ENCODE data around the gene CYP2W1.

The CYP2W1 gene

DNA sequence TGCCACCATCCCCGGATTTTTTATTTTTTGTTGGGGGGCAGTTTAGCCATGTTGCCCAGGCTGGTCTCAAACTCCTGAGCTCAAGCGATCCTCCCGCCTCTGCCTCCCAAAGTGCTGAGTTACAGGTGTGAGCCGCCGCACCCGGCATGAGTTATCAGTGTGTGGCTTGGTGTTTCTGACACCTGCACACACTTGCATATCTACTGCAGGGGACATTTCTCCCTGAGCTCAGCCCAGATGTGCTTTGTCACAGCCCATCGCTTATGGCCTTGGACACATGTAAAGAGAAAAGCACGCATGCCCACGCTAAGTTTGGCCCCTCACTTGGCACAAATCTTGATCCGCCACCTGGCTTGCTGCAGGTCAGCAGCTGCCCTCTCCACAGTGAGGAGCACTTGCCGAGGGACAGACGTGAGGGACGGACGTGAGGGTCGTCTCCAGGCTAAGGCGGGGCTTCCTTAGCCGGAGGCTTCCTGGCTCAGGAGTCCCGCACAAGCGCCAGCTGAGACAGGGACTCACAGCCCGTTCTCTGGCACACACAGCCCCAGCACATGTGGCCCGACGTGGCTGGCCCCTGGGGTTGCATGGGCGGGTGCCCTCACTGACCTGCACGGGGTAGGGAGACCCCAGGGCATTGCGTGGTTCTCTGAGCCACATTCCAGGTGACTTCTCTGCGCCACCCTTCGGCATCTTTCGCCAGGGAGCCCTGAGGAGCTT lies 11.8 kb downstream of the CYP2W1 start:
- Mint-ChIP-seq H3K27me3 (ENCODE audit: low read depth) (peaks cover 4% of the 10 kb centered on the region), H3K36me3 (ENCODE audit: low read depth) (peaks cover 3% of the 10 kb centered on the region), H3K4me1 (peaks cover 22% of the 10 kb centered on the region), H3K27ac (no peak overlapping the region), H3K9me3 (no peaks in the 10 kb centered on the region), H3K4me3 (no peak overlapping the region)
- no peak for TF ChIP-seq CTCF (IDR thresholded peaks at IDR 0.05; ENCODE audit: unreplicated experiment in 3 of 3)

GRCh38 chr7:995571-995970 lies 12.6 kb downstream of the CYP2W1 start:
- no peak overlapping the region for H3K4me3 Mint-ChIP-seq
- peaks cover 19% of the 10 kb centered on the region for H3K4me1 Mint-ChIP-seq
- no peaks in the 10 kb centered on the region for H3K9me3 Mint-ChIP-seq
- no peak overlapping the region for H3K27ac Mint-ChIP-seq
- H3K36me3 Mint-ChIP-seq (ENCODE audit: low read depth) = peaks cover 3% of the 10 kb centered on the region
- TF ChIP-seq CTCF (IDR thresholded peaks at IDR 0.05; ENCODE audit: unreplicated experiment in 3 of 3) = no peak
- peaks cover 4% of the 10 kb centered on the region for H3K27me3 Mint-ChIP-seq (ENCODE audit: low read depth)

- no peaks in the 10 kb centered on the region for H3K9me3 Mint-ChIP-seq
- H3K4me3 Mint-ChIP-seq = no peak overlapping the region
- H3K36me3 Mint-ChIP-seq (ENCODE audit: low read depth) = peaks cover 3% of the 10 kb centered on the region
- peaks cover 18% of the 10 kb centered on the region for H3K4me1 Mint-ChIP-seq
- no peak overlapping the region for H3K27ac Mint-ChIP-seq
- TF ChIP-seq CTCF (IDR thresholded peaks at IDR 0.05; ENCODE audit: unreplicated experiment in 3 of 3) = no peak
- H3K27me3 Mint-ChIP-seq (ENCODE audit: low read depth) = peaks cover 4% of the 10 kb centered on the region
Observed at GRCh38 chr7:996079-996872, 13.3 kb downstream of the CYP2W1 start.

- TF ChIP-seq CTCF (IDR thresholded peaks at IDR 0.05; ENCODE audit: unreplicated experiment in 3 of 3) = no peak
- H3K9me3 Mint-ChIP-seq = no peaks in the 10 kb centered on the region
- H3K4me1 Mint-ChIP-seq = peaks cover 13% of the 10 kb centered on the region
- peaks cover 3% of the 10 kb centered on the region for H3K36me3 Mint-ChIP-seq (ENCODE audit: low read depth)
- H3K27me3 Mint-ChIP-seq (ENCODE audit: low read depth) = peaks cover 4% of the 10 kb centered on the region
- H3K4me3 Mint-ChIP-seq = no peak overlapping the region
- H3K27ac Mint-ChIP-seq = no peak overlapping the region
Observed at GRCh38 chr7:997404-998395, 14.7 kb downstream of the CYP2W1 start.

DNA sequence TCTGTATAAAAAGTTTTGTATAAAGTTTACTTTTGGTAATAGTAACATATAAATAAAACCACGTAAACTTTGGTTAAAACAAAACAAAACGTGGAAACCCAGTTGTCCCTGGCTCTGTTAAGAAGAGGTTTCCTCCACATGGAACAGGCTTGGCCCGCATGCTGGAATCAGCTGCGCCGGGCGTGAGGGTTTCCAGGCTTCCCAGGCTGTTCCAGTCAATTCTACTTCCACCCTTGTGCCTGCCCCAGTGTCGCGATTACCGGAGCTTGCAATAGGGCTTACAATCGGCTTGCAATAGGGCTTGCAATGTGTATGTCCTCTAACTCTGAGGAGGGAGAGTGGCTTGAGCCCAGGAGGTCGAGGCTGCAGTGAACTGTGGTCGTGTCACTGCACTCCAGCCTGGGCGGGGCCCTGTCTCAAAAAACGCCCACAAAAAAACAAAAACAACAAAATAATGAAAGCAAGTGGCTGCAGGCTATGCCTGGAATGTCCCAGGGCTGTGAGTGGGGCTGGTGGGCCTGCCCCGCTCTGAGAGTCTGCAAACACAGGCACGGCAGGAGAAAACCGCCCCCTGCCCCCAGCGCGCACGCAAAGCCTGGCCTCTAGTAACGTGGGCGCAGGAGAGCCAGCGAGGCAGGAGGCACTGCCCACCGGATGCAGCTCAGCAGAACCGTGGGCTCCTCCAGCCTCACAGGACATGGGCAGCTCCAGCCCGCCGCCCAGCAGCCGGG lies 16.3 kb downstream of the CYP2W1 start:
- no peaks in the 10 kb centered on the region for H3K27me3 Mint-ChIP-seq (ENCODE audit: low read depth)
- TF ChIP-seq CTCF (IDR thresholded peaks at IDR 0.05; ENCODE audit: unreplicated experiment in 3 of 3) = no peak
- peaks cover 6% of the 10 kb centered on the region for H3K4me1 Mint-ChIP-seq
- no peaks in the 10 kb centered on the region for H3K9me3 Mint-ChIP-seq
- H3K27ac Mint-ChIP-seq = no peak overlapping the region
- peaks cover 3% of the 10 kb centered on the region for H3K36me3 Mint-ChIP-seq (ENCODE audit: low read depth)
- no peak overlapping the region for H3K4me3 Mint-ChIP-seq

Data from nephron (organoid).